HL-60/S4 treated with phorbol 12-myristate 13-acetate at 8.2 ng/mL for 4 days and 3 days (cell line): Measurements from ENCODE around the gene UVRAG.

Experiments used
- in situ Hi-C: fragments of 300-500 bp; cut with MboI; formaldehyde crosslinking; loops from 2 replicates; pipeline ENCODE4 v1.15.0; 2022; ENCODE audit warnings: low sequenced_read_pairs

The UVRAG gene

GRCh38 chr11:75996523-75997442, 181.8 kb downstream of the UVRAG start:
- in situ Hi-C loops, result no loop called here

GRCh38 chr11:76004400-76004799, 189.4 kb downstream of the UVRAG start:
- in situ Hi-C loops, result no loop called here

GRCh38 chr11:76005756-76006155, 190.7 kb downstream of the UVRAG start:
- in situ Hi-C loops, result no loop called here

GRCh38 chr11:76007166-76007565, 192.2 kb downstream of the UVRAG start:
- in situ Hi-C loops, result no loop called here

GRCh38 chr11:76008474-76008873, 193.5 kb downstream of the UVRAG start:
- in situ Hi-C loops, result no loop called here

GRCh38 chr11:76010051-76010450, 195.0 kb downstream of the UVRAG start:
- in situ Hi-C loops, result no loop called here

GRCh38 chr11:76013526-76013925, 198.5 kb downstream of the UVRAG start:
- in situ Hi-C loops, result no loop called here

- in situ Hi-C loops, result no loop called here
These were observed 208.4 kb downstream of the UVRAG start for GRCh38 chr11:76023236-76024068.

- in situ Hi-C loops, result no loop called here
These were observed 210.1 kb downstream of the UVRAG start for GRCh38 chr11:76025068-76025467.

- in situ Hi-C loops, result no loop called here
These were observed 210.8 kb downstream of the UVRAG start for GRCh38 chr11:76025817-76026216.

GRCh38 chr11:76026281-76026680, 211.3 kb downstream of the UVRAG start:
- in situ Hi-C loops, result no loop called here

- in situ Hi-C loops, result no loop called here
These were observed 211.9 kb downstream of the UVRAG start for GRCh38 chr11:76026862-76027261.

- in situ Hi-C loops, result no loop called here
These were observed 215.3 kb downstream of the UVRAG start for GRCh38 chr11:76030286-76030685.

- in situ Hi-C loops, result no loop called here
These were observed 216.1 kb downstream of the UVRAG start for GRCh38 chr11:76030968-76031590.

- in situ Hi-C loops, result no loop called here
These were observed 218.7 kb downstream of the UVRAG start for GRCh38 chr11:76033699-76034098.

- in situ Hi-C loops, result no loop called here
These were observed 220.0 kb downstream of the UVRAG start for GRCh38 chr11:76035020-76035419.

GRCh38 chr11:76038608-76039007, 223.6 kb downstream of the UVRAG start:
- in situ Hi-C loops, result no loop called here

GRCh38 chr11:76041208-76041607, 226.2 kb downstream of the UVRAG start:
- in situ Hi-C loops, result no loop called here

GRCh38 chr11:76044750-76045320, 229.8 kb downstream of the UVRAG start:
- in situ Hi-C loops, result no loop called here

- in situ Hi-C loops, result no loop called here
These were observed 232.2 kb downstream of the UVRAG start for GRCh38 chr11:76047231-76047630.

- in situ Hi-C loops, result no loop called here
These were observed 232.8 kb downstream of the UVRAG start for GRCh38 chr11:76047766-76048165.
